HG02884 (cell line): ENCODE measurements around the gene KCNQ2.
"Not testable (repeated sequence)": the region's sequence is repeated elsewhere in the genome, so short reads cannot be mapped to it uniquely, and the experiment has no call there.

Source experiments
- ATAC-seq: cut with Tn5 transposase; IDR thresholded peaks from one replicate; pipeline ENCODE4 v1.9.1; 2021; ENCODE audit warnings: mild to moderate bottlenecking, moderate library complexity; ENCODE audit not compliant: unreplicated experiment

KCNQ2 gene

GRCh38 chr20:63394069-63394919 lies 78.2 kb downstream of the KCNQ2 start:
- ATAC-seq = no peak

DNA sequence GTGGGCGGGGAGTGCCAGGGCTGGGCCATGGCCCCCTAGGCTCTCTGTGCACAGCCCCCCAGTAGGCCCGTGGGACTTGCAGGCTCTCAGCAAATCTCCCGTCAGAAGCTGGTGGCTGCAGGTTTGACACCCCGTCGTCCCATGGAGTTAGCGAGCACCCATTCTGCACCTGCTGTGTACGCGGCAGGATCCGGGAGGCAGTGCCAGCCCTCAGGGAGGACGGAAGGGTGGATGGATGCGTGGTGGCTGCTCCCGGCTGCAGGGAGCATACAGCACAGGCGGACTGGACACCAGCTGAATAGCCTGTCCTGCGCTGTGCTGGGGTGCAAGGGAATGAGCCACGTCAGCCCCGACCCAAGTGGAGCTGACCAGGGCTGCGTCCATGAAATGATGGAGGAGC lies 78.9 kb downstream of the KCNQ2 start:
- ATAC-seq = no peak

DNA sequence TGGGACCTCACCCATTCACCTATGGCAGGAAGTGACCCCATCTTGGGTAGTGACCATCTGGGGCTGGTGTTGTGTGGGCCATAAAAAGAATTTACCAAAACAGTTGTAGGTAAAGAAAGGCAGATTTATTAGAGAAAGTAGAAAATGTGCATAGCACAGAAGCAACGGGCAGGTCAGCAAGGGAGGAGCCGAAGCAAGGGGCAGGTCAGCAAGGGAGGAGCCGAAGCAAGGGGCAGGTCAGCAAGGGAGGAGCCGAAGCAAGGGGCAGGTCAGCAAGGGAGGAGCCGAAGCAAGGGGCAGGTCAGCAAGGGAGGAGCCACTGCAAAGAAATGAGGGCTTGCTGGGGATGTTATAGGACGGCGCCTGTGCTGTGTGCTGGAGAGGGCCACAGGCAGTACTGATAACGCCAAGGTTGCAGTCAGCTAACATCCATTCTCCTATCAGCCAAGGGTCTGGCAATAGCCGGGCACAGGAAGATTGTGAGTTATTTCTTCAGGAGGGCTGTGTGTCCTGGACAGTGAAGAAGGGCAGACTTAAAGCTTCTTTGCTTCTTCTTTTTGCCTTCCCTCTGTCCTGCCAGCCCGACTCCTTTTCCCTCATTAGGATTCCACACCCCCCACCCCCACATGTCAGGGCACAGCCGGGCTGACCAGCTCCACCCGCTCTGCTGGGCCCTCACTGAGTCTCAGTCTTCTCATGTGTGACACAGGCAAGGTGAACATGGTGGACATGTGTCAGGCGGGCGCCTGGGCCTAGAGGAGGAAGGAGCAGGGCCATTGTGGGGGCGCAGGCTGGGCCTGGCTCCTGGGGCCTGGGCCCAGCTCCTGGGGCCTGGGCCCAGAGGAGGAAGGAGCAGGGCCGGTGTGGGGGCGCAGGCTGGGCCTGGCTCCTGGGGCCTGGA lies 79.7 kb downstream of the KCNQ2 start:
- no peak for ATAC-seq

- ATAC-seq = no peak
Observed at GRCh38 chr20:63387917-63388316, 84.5 kb downstream of the KCNQ2 start.

GRCh38 chr20:63387393-63387792 lies 85.1 kb downstream of the KCNQ2 start:
- no peak for ATAC-seq

DNA sequence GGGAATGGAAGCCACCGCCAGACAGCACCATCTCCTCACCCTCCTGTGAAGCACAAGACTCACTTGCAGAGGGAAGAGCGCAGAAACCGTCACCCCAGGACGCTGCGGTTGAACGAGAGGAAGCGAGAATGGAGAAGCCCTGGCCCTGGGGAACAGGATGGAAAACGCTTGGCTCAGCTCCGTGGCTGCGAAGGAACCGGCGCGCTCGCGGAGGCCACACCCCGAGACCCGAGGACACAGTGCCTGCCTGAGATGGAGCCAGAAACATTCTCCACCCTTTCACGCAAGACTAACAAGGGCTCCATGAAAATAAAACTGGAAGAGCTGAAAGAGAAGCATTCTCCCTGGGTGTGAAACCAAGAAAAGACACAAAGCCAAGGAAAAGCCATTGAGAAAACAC lies 86.0 kb downstream of the KCNQ2 start:
- no peak for ATAC-seq

- no peak for ATAC-seq
Observed at GRCh38 chr20:63385819-63386218, 86.6 kb downstream of the KCNQ2 start.

- ATAC-seq = no peak
Observed at GRCh38 chr20:63384336-63384735, 88.1 kb downstream of the KCNQ2 start.

DNA sequence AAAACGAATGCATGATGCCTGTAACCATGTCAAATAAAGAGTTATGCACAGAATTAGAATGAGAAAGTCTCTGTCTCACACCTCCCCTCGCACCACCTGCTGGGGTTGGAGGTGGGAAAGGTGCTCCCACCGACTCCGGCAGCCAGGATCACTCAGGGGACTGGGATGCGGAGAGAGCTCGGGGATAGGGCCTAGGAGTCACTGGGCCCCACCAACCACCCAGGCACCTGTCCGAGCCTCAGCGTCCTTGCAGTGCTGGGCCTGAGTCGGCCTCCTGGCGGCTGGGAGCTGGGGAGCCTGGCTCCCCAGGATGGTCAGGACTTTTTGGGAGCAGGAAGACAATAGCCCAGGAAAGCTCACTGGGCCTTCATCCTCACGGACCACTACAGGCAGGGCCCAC lies 88.9 kb downstream of the KCNQ2 start:
- ATAC-seq = no peak

DNA sequence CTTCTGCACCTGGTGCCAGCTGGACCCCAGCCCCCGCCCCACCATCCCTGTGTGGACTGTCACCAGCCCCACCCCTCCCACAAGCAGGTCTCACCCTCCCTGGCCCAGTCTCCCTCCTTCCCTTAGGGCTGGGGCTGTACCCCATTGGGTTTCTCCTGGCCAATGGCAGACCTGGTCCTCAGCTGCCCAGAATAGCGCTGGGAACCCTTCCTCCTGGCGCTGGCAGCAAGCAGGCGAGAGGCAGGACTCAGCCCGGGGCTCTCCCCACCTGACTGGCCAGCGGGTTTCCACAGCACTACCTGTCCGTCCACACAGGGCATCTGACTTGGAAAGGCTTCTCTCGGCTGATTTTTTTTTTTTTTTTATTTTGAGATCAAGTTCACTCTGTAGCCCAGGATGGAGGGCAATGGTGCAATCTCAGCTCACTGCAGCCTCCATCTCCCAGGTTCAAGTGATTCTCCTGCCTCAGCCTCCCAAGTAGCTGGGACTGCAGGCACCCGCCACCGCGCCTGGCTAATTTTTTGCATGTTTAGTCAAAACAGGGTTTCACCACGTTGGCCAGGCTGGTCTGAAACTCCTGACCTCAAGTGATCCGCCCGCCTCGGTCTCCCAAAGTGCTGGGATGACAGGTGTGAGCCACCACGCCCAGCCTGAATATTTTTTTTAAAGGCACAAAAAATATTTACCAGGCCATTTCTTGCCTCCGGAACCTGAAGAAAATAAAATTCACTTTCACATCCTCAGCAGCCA lies 89.7 kb downstream of the KCNQ2 start:
- no peak for ATAC-seq

DNA sequence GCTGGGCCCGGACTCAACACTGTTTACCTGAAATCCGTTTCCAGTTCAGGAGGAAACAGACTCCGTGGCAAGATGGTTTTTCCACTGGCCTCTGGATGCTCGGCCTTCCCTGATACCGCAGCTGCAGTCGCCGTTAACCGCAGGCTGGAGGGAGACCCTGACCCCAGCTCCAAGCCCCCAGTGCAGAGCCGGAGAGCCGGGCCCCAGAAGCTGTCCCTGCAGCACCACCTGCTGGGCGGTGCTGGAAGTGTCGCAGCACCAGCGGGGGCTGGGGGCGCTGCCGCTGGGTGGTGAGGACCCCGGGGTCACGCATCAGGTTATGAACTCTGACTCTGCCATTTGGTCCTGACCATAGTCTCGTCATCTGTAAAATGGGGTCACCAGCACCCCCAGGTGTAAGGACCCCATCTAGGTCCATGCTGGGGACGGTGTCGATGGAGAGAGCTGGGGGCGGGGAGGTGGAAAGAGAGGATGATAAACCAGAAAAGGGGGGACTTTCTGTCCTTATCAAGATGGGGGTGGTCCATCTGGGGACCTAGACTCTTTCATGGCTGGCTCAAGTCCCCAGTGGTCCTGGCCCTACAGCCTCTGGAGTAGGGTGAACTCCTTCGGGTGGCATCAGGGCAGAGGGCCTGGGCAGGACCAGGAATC lies 90.5 kb downstream of the KCNQ2 start:
- no peak for ATAC-seq

DNA sequence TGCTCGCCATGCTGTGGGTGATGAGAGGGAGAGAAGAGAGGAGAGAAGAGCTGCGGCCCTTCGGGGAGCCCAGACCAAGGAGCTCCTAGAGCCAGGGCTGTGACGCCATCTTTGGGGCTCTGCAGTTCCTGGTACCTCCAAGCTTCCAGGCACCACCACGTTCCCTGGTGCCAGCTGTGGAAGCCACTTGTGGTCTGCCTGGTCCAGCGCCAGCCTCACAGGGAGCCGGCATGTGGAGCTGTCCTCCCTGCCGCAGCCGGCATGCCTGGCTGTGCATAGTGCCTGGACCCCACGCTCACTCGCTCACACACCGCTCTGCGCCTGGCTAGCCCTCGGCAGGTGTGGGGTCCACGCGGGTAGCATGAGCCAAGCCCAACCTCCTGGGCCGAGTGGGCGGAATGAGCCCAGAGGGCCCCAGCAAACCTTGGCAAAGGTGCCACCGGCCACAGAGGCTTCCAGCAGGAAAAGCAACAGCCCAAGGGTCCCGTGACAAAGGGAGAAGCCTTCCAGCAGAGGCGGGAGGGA lies 92.0 kb downstream of the KCNQ2 start:
- no peak for ATAC-seq

DNA sequence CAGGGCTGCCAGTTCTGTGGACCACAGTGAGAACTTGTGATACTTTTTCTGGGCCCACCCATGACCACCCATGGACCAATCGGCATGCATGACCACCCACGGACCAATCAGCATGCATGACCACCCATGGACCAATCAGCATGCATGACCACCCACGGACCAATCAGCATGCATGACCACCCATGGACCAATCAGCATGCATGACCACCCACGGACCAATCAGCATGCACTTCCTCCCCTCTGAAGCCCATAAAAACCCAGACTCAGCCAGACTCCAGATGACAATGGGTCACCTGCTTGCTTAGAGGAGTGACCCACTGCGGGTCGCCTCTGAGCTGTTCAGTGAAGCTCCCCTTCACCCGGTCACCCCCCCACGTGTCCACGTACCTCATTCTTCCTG lies 92.6 kb downstream of the KCNQ2 start:
- not testable (repeated sequence) for ATAC-seq

- ATAC-seq = no peak
Observed at GRCh38 chr20:63379296-63379695, 93.2 kb downstream of the KCNQ2 start.

DNA sequence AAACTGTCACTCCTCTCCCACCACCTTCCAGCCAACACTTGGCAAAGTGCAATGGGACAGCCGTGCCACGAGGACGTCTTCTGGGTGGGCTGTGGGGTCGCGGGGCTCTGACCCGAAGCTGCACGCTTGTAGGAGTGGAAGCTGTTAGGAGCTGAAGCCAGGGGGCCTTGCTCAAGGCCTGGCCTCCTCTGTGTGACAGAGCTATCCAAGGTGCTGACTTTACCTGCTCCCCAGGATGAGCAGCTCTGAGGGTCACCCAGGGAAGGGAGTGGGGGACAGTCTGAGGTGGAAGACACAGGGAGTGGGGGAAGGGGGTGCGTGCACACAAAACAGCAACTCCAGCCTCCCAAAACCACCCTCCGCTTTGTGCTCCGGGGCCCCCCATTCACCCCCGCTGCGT lies 93.8 kb downstream of the KCNQ2 start:
- no peak for ATAC-seq

DNA sequence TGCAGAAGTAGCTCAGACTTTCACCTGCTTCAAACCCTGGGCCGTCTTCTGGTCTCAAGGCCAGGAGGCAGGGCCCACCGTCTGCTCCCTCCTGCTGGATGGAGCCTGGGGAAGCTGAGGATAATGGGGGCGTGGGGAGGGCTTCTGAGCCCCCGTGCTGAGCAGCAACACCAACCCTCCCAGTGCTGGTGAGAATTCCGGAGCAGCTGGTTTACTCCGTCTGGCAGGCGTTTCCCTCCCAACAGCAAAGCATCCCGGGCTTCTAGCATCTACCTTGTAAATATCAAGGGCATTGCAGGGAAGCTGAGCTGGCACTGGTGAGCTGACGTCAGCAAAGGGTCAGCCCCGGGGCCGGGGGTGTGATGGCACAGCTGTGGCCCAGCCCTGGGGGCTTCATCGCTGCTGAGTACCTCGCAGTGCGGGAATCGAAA lies 94.5 kb downstream of the KCNQ2 start:
- ATAC-seq = no peak

DNA sequence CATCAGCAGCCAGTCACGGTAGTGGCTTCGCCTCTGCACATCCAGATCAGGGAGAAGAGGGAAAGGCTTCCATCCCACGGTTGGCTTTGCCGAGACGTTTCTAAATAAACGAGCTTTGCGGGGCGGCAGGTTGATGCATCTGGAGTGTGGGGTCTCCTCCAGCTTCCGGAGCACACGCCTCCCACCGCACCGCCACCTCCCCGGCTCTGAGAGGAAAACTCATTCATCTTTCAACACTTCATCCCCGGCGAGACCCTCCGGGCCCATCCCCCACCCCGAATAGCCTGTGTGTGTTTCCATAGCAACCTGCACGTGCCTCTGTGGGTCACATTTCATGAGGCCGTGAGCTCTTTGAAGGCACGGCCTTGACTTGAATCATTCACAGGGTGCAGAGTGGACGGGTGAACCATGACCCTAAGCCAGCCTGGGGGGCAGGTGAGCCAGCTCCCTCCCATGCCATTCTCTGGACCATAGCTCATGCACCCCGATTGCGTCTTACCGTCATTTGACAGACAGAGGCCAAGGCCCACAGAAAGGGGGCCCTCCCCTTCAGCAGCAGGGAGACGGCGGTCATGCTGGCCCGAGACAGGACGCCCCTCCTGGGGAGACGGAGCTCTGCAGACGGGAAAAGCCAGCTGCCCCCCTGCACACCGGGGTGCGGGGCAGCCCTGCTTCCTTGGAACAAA lies 95.1 kb downstream of the KCNQ2 start:
- no peak for ATAC-seq

- ATAC-seq = no peak
Observed at GRCh38 chr20:63376283-63377250, 95.9 kb downstream of the KCNQ2 start.

DNA sequence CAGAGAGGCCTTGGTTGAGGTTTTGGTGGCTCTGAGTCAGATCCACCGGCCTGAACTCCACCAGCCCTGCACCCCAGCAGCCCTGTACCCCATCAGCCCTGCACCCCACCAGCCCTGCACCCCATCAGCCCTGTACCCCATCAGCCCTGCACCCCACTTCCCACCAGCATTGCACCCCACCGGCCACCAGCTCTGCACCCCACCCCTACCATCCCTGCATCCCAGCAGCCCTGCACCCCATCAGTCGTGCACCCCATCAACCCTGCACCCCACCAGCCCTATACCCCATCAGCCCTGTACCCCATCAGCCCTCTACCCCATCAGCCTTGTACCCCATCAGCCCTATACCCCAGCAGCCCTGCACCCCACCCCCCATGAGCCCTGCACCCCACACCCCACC lies 97.0 kb downstream of the KCNQ2 start:
- no peak for ATAC-seq
